GM12878 (cell line): ENCODE data around the gene LIN54. TPM values are rescaled to one million over a fixed set of nuclear protein-coding genes. Genes with fewer than 3 reads are reported as not detected.

Experiments
- ATAC-seq: fragments of 200-7000 bp; cut with Tn5 transposase; 3 replicates; pipeline ENCODE4 v1.9.1; 2020; ENCODE audit warnings: mild to moderate bottlenecking, moderate library complexity
- BruUV-seq: library from RNA; stranded (reverse); fragments of 400-500 nt; replicated peaks from 2 replicates; lab custom pipeline; 2021; lab: Mats Ljungman, UMichigan
- CTCF ChIA-PET: fragments of 300-600 bp; sonication (Branson Sonifier 250); formaldehyde crosslinking; extraction: SDS; loops from one replicate; lab custom pipeline; 2021; ENCODE audit warnings: inconsistent platforms; lab: Yijun Ruan, JAX
- POLR2A ChIA-PET: fragments of 350-600 bp; formaldehyde crosslinking; extraction: SDS; loops from one replicate; lab custom pipeline; 2021; ENCODE audit warnings: inconsistent platforms; lab: Charles Lee
- RAD21 ChIA-PET: fragments of 300-600 bp; sonication (Branson Sonifier 250); formaldehyde crosslinking; loops from one replicate; lab custom pipeline; 2023; ENCODE audit warnings: antibody characterized with exemption; ENCODE audit not compliant: unreplicated experiment; lab: Charles Lee
- SMC1A ChIA-PET: fragments of 300-600 bp; sonication (Branson Sonifier 250); formaldehyde crosslinking; loops from one replicate; lab custom pipeline; 2023; ENCODE audit not compliant: unreplicated experiment, uncharacterized antibody; lab: Charles Lee
- DNase-seq: peaks from one replicate; pipeline ENCODE4 v3.0.0-alpha.2; 2011; ENCODE audit warnings: low read depth, low spot score
- FAIRE-seq: peaks from 3 replicates; lab custom pipeline; 2011; peaks lifted over from hg19 to GRCh38; lab: Jason Lieb, UNC
- H2AFZ ChIP-seq: 2 replicates; pipeline ENCODE4 v1.6.0; 2011; ENCODE audit warnings: low read depth, low read length, control low read depth; ENCODE audit not compliant: control insufficient read depth
- H3K27ac ChIP-seq: 2 replicates; pipeline ENCODE4 v1.5.1; 2011; ENCODE audit warnings: control low read depth; ENCODE audit not compliant: control insufficient read depth, insufficient read depth
- H3K27me3 ChIP-seq, 2 experiments: replicated peaks in 1 of 2; 2 replicates each; pipeline versions ENCODE4 v1.6.0 to v1.6.1; 2011; ENCODE audit warnings: low read length in 1 of 2; ENCODE audit not compliant: control insufficient read depth in 2 of 2, insufficient read depth in 2 of 2
- H3K36me3 ChIP-seq, 2 experiments: 2 replicates each; pipeline ENCODE4 v1.5.1; 2011; ENCODE audit warnings: low read length in 1 of 2; ENCODE audit not compliant: control insufficient read depth in 2 of 2, insufficient read depth in 2 of 2
- H3K4me1 ChIP-seq: 2 replicates; pipeline ENCODE4 v1.6.1; 2011; ENCODE audit warnings: mild to moderate bottlenecking, low read length, moderate library complexity, mixed read lengths; ENCODE audit not compliant: control insufficient read depth, insufficient read depth
- H3K4me2 ChIP-seq: 2 replicates; pipeline ENCODE4 v1.6.0; 2011; ENCODE audit warnings: control low read depth; ENCODE audit not compliant: control insufficient read depth, insufficient read depth
- H3K4me3 ChIP-seq: fragments of 200-600 bp; sonication (generic); 2 replicates; pipeline ENCODE4 v1.5.1; 2016
- H3K79me2 ChIP-seq: 2 replicates; pipeline ENCODE4 v1.6.0; 2011; ENCODE audit warnings: low read length; ENCODE audit not compliant: control insufficient read depth, insufficient read depth
- H3K9ac ChIP-seq: 2 replicates; pipeline ENCODE4 v1.8.0; 2011; ENCODE audit warnings: low read length, control low read depth, mixed read lengths; ENCODE audit not compliant: control insufficient read depth, insufficient read depth
- H3K9me3 ChIP-seq: replicated peaks from 3 replicates; pipeline ENCODE4 v1.5.1; 2011; ENCODE audit warnings: mild to moderate bottlenecking, low read length; ENCODE audit not compliant: control insufficient read depth, insufficient read depth
- H4K20me1 ChIP-seq: 2 replicates; pipeline ENCODE4 v1.6.0; 2011; ENCODE audit not compliant: control insufficient read depth, insufficient read depth
- EED ChIP-seq: sonication (generic); IDR thresholded peaks from 2 replicates; pipeline ENCODE4 v1.6.1; 2016; ENCODE audit warnings: antibody characterized with exemption, low read depth
- HDAC2 ChIP-seq: fragments of 200-600 bp; sonication (generic); IDR thresholded peaks from 2 replicates; pipeline ENCODE4 v1.6.1; 2017
- IKZF2 ChIP-seq, 2 experiments: fragments of 450-650 bp; IDR thresholded peaks; 2 replicates each; pipeline ENCODE4 v1.6.1; 2017; ENCODE audit warnings: mild to moderate bottlenecking in 2 of 2, moderate library complexity in 2 of 2
- NBN ChIP-seq: fragments of 450-650 bp; IDR thresholded peaks from 2 replicates; pipeline ENCODE4 v1.6.1; 2016
- PML ChIP-seq: IDR thresholded peaks from 2 replicates; pipeline ENCODE4 v1.6.1; 2012; ENCODE audit warnings: low read length, inconsistent platforms
- RAD21 ChIP-seq: IDR thresholded peaks from 2 replicates; pipeline ENCODE4 v1.6.1; 2011; ENCODE audit warnings: mild to moderate bottlenecking, low read depth, low read length, moderate library complexity; ENCODE audit not compliant: insufficient read depth
- SMARCA5 ChIP-seq: fragments of 450-650 bp; IDR thresholded peaks from 2 replicates; pipeline ENCODE4 v1.6.1; 2017; ENCODE audit warnings: mild to moderate bottlenecking
- SMC3 ChIP-seq: IDR thresholded peaks from 2 replicates; pipeline ENCODE4 v1.6.1; 2011; ENCODE audit warnings: low read length, improper control_type of control experiment, borderline replicate concordance
- SP1 ChIP-seq: IDR thresholded peaks from one replicate; pipeline ENCODE4 v1.6.1; 2011; ENCODE audit warnings: low read depth, low read length
- SPI1 ChIP-seq: IDR thresholded peaks from 2 replicates; pipeline ENCODE4 v1.6.1; 2011; ENCODE audit warnings: low read depth, mild to moderate bottlenecking, low read length, moderate library complexity, borderline replicate concordance; ENCODE audit not compliant: insufficient read depth
- TCF3 ChIP-seq: IDR thresholded peaks from 2 replicates; pipeline ENCODE4 v1.6.1; 2012; ENCODE audit warnings: low read depth, mild to moderate bottlenecking, low read length, borderline replicate concordance; ENCODE audit not compliant: insufficient read depth
- WGBS: methylation state at CpG from one replicate; pipeline ENCODE4 v1.1.6; 2016; ENCODE audit warnings: low lambda C conversion rate; ENCODE audit not compliant: insufficient replicate concordance, insufficient coverage; ENCODE audit errors: missing lambda C conversion rate; 5-methylcytosine and 5-hydroxymethylcytosine counted together
- in situ Hi-C: fragments of 300-500 bp; cut with MboI; formaldehyde crosslinking; loops from 9 replicates; pipeline ENCODE4 v1.14.3; 2018; ENCODE audit warnings: mixed read lengths
- intact Hi-C: fragments of 100-400 bp; cut with micrococcal nuclease; formaldehyde crosslinking; loops from one replicate; pipeline ENCODE4 v1.14.2; 2022; ENCODE audit not compliant: unreplicated experiment
- polyA plus RNA-seq, 11 experiments: library from polyadenylated mRNA; depleted of rRNA in 4 of 11; unstranded in 6 of 11; stranded (reverse) in 5 of 11; fragments of >200 nt; fragmentation: Nextera tagmentation in 4 of 11; fragmentation: Illumina TruSeq in 1 of 11; extraction: Ambion mirVana in 4 of 11; extraction: Trizol in 1 of 11; gene quantifications; 1 replicate in 1 of 11; 2 replicates in 10 of 11; pipeline versions ENCODE4 v1.2.1 to v1.2.3, GENCODE V29; 2011 to 2016; ENCODE audit warnings: inconsistent platforms in 2 of 11, missing spikeins in 2 of 11, low read depth in 1 of 11
- total RNA-seq, 4 experiments: library from RNA; depleted of rRNA in 3 of 4; stranded (reverse); fragments of >200 nt in 3 of 4; fragmentation: Illumina TruSeq in 1 of 4; extraction: Trizol in 1 of 4; gene quantifications; 2 replicates each; pipeline versions ENCODE4 v1.2.1 to v1.2.3, GENCODE V29; 2013 to 2021
- TF ChIP-seq, protein P1 (sequence below): IDR thresholded peaks from 2 replicates; pipeline ENCODE4 v1.6.1; 2011; ENCODE audit warnings: low read depth, low read length, improper control_type of control experiment, borderline replicate concordance
- TF ChIP-seq, protein P2 (sequence below): fragments of 450-650 bp; IDR thresholded peaks from 2 replicates; pipeline ENCODE4 v1.6.1; 2017; ENCODE audit warnings: mild to moderate bottlenecking
- TF ChIP-seq, protein P3 (sequence below): fragments of 150-350 bp; IDR thresholded peaks from 2 replicates; pipeline ENCODE4 v1.6.1; 2016; ENCODE audit warnings: low read depth, low read length

Gene LIN54
- total and polyA plus RNA-seq, 10 of the 15 experiments (the other 5 are each of a cell fraction or from before 2014, with no cell fraction given): 1.5 to 20.4 (median 12.2) TPM

DNA sequence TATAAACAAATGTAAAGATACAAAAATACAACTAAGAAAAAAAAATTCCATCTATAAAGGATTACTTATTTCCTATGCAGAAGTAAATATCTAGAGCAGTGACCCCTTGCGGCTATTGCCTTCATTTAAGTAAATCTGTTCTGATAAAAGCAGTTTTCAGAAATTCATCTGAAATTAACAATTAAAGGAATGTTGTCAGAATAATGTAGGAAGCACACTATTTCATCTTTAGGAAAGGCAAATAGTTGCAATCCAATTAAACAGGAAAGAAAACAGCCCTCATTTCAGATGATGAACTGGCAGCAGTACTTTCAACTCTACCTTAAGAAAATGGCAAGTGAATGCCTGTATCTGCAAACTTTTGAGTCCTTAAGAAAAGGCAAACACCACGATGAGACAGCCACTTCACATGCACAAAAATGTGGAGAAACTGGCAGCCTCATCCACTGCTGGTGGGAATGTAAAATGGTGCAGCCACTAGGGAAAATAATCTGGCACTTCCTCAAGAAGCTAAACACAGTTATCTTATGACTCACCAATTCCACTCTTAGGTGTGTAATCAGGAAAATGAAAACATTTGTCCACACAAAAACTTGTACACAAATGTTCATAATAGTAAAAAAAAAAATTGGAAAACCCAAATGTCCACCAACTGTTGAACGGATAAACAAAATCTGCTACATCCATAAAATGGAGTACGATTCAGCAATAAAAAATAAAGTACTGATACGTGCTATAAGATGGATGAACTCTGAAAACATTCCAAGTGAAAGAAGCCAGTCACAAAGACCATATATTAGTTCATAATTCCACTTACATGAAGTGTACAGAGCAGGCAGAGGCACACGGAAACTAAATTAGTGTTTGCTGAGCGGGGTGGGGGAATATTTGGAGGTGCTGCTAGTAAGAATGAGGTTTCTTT is 112.0 kb downstream of the LIN54 start:
- intact Hi-C loops (no loop called here), in situ Hi-C loops (no loop called here)
- DNase-seq (no peak), FAIRE-seq (no peak), ATAC-seq (no peak)
- no peaks in the 10 kb centered on the region for H3K9me3 ChIP-seq
- BruUV-seq: no TSS peak
- WGBS: 8% methylated on average over 7 of the region's 7 CpGs
- H3K27ac ChIP-seq: peak overlapping the region; percentile 87; the same call in 1 of the 2 replicates
- peak overlapping the region; percentile 63 for H3K9ac ChIP-seq
- no peak overlapping the region for H2AFZ ChIP-seq
- SMC1A ChIA-PET: interaction anchor here (0.9 to 5.0 kb wide), 12 partner anchors 9 to 382 kb away, joined by 3 to 21 read pairs (median 5); partner anchors contain the start of gene LIN54
- H3K79me2 ChIP-seq: peaks cover 59% of the 10 kb centered on the region
- peaks cover 0 to 16% of the 10 kb centered on the region in 2 experiments; a peak in 3 of 4 replicates for H3K36me3 ChIP-seq
- CTCF ChIA-PET: interaction anchor here (0.6 to 4.2 kb wide), 18 partner anchors 8 to 506 kb away, joined by 3 to 44 read pairs (median 4); partner anchors contain the start of genes COPS4, COQ2 and LIN54
- H3K4me2 ChIP-seq: peak overlapping the region; percentile 75
- no peaks in the 10 kb centered on the region for H4K20me1 ChIP-seq
- H3K4me3 ChIP-seq: peak overlapping the region; percentile 86
- no peaks in the 10 kb centered on the region for H3K27me3 ChIP-seq
- POLR2A ChIA-PET: interaction anchor here (1.0 to 2.6 kb wide), 4 partner anchors 9 to 136 kb away, joined by 3 to 26 read pairs (median 18); partner anchors contain the start of genes COPS4, LIN54 and SEC31A
- no peaks in the 10 kb centered on the region; the same call in 1 of the 2 replicates for H3K4me1 ChIP-seq
- RAD21 ChIA-PET: interaction anchor here (1.3 to 2.9 kb wide), 6 partner anchors 9 to 382 kb away, joined by 5 to 38 read pairs (median 8); partner anchors contain the start of genes COPS4, LIN54 and SCD5
- TF ChIP-seq SPI1 (0 out of 2 replicates have a peak, but pooled peaks have one; percentile 42), IKZF2 (IDR thresholded peaks at IDR 0.05) (peak in 1 of 2 experiments; percentile 33; a peak in 1 of 4 replicates), EED (no peak), RAD21 (0 out of 2 replicates have a peak, but pooled peaks have one; percentile 34), SMARCA5 (peak; percentile 60; the same call in 1 of the 2 replicates), NBN (no peak), SMC3 (peak; percentile 32; the same call in 1 of the 2 replicates), HDAC2 (no peak), PML (no peak), TCF3 (no peak), SP1 (no peak)
- TF ChIP-seq, protein P1, sequence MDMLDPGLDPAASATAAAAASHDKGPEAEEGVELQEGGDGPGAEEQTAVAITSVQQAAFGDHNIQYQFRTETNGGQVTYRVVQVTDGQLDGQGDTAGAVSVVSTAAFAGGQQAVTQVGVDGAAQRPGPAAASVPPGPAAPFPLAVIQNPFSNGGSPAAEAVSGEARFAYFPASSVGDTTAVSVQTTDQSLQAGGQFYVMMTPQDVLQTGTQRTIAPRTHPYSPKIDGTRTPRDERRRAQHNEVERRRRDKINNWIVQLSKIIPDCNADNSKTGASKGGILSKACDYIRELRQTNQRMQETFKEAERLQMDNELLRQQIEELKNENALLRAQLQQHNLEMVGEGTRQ: no peak
- TF ChIP-seq, protein P2, sequence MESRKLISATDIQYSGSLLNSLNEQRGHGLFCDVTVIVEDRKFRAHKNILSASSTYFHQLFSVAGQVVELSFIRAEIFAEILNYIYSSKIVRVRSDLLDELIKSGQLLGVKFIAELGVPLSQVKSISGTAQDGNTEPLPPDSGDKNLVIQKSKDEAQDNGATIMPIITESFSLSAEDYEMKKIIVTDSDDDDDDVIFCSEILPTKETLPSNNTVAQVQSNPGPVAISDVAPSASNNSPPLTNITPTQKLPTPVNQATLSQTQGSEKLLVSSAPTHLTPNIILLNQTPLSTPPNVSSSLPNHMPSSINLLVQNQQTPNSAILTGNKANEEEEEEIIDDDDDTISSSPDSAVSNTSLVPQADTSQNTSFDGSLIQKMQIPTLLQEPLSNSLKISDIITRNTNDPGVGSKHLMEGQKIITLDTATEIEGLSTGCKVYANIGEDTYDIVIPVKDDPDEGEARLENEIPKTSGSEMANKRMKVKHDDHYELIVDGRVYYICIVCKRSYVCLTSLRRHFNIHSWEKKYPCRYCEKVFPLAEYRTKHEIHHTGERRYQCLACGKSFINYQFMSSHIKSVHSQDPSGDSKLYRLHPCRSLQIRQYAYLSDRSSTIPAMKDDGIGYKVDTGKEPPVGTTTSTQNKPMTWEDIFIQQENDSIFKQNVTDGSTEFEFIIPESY: no peak
- TF ChIP-seq, protein P3, sequence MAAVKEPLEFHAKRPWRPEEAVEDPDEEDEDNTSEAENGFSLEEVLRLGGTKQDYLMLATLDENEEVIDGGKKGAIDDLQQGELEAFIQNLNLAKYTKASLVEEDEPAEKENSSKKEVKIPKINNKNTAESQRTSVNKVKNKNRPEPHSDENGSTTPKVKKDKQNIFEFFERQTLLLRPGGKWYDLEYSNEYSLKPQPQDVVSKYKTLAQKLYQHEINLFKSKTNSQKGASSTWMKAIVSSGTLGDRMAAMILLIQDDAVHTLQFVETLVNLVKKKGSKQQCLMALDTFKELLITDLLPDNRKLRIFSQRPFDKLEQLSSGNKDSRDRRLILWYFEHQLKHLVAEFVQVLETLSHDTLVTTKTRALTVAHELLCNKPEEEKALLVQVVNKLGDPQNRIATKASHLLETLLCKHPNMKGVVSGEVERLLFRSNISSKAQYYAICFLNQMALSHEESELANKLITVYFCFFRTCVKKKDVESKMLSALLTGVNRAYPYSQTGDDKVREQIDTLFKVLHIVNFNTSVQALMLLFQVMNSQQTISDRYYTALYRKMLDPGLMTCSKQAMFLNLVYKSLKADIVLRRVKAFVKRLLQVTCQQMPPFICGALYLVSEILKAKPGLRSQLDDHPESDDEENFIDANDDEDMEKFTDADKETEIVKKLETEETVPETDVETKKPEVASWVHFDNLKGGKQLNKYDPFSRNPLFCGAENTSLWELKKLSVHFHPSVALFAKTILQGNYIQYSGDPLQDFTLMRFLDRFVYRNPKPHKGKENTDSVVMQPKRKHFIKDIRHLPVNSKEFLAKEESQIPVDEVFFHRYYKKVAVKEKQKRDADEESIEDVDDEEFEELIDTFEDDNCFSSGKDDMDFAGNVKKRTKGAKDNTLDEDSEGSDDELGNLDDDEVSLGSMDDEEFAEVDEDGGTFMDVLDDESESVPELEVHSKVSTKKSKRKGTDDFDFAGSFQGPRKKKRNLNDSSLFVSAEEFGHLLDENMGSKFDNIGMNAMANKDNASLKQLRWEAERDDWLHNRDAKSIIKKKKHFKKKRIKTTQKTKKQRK: no peak
